Measurements from ENCODE around the gene GRP.

Gene GRP

GRCh38 chr18:59271606-59272220 is 51.8 kb downstream of the GRP start:
- ATAC-seq, result no peak
- no peak for TF ChIP-seq CSDC2 (CRISPR knock-in tag; IDR thresholded peaks at IDR 0.05)
- TF ChIP-seq ESRRG (CRISPR knock-in tag; IDR thresholded peaks at IDR 0.05), result no peak
- TF ChIP-seq ZFP3 (CRISPR knock-in tag; IDR thresholded peaks at IDR 0.05), result no peak
- TF ChIP-seq CSRNP3 (CRISPR knock-in tag; IDR thresholded peaks at IDR 0.05), result no peak
- no peak for TF ChIP-seq OSR1 (CRISPR knock-in tag; IDR thresholded peaks at IDR 0.05)
- no peak for TF ChIP-seq TCF4 (CRISPR knock-in tag; IDR thresholded peaks at IDR 0.05; ENCODE audit: borderline replicate concordance)
- no peak for TF ChIP-seq CREB5 (CRISPR knock-in tag; IDR thresholded peaks at IDR 0.05; ENCODE audit: low read depth)
- no peak for TF ChIP-seq ZNF565 (CRISPR knock-in tag; conservative IDR thresholded peaks at IDR 0.05; ENCODE audit: low read depth)
- TF ChIP-seq ZNF8 (CRISPR knock-in tag; IDR thresholded peaks at IDR 0.05), result no peak

DNA sequence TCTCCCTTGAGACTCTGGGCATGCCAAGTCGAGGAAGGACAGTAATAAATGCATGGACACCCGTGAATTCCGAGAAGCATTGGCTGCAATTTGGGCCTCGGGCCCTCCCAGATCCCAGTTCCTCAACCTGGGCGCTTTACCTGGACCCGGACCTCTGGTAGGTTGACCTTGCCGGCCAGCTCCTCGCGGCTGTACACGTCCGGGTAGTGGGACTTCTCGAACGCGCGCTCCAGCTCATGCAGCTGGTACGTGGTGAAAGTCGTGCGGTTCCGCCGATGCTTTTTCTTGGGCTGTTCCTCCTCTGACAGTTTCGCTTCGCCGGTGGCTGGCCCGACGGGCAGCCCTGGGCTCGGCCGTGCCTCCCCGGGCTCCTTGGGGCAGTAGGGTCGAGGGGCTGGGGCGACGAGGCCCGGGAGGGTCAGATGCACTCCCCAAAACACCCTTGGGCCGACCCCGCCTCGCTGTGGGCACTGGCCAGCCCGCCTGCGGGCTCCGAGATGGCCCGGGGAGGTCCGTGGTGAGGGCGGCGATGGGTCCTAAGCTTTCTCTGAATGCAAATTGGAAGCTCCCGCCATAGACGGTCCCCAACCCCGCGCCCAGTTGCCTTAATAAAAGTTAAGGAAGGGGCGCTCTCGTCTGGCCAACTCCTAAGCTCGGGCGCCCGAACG is 52.4 kb downstream of the GRP start:
- no peak for TF ChIP-seq CREB5 (CRISPR knock-in tag; IDR thresholded peaks at IDR 0.05; ENCODE audit: low read depth)
- no peak for TF ChIP-seq ESRRG (CRISPR knock-in tag; IDR thresholded peaks at IDR 0.05)
- no peak for TF ChIP-seq TOX (CRISPR knock-in tag; IDR thresholded peaks at IDR 0.05; ENCODE audit: borderline replicate concordance)
- no peak for TF ChIP-seq CSRNP3 (CRISPR knock-in tag; IDR thresholded peaks at IDR 0.05)
- TF ChIP-seq SNAI2 (CRISPR knock-in tag; IDR thresholded peaks at IDR 0.05), result no peak
- no peak for TF ChIP-seq ZFP30 (CRISPR knock-in tag; IDR thresholded peaks at IDR 0.05)
- TF ChIP-seq, protein P1, sequence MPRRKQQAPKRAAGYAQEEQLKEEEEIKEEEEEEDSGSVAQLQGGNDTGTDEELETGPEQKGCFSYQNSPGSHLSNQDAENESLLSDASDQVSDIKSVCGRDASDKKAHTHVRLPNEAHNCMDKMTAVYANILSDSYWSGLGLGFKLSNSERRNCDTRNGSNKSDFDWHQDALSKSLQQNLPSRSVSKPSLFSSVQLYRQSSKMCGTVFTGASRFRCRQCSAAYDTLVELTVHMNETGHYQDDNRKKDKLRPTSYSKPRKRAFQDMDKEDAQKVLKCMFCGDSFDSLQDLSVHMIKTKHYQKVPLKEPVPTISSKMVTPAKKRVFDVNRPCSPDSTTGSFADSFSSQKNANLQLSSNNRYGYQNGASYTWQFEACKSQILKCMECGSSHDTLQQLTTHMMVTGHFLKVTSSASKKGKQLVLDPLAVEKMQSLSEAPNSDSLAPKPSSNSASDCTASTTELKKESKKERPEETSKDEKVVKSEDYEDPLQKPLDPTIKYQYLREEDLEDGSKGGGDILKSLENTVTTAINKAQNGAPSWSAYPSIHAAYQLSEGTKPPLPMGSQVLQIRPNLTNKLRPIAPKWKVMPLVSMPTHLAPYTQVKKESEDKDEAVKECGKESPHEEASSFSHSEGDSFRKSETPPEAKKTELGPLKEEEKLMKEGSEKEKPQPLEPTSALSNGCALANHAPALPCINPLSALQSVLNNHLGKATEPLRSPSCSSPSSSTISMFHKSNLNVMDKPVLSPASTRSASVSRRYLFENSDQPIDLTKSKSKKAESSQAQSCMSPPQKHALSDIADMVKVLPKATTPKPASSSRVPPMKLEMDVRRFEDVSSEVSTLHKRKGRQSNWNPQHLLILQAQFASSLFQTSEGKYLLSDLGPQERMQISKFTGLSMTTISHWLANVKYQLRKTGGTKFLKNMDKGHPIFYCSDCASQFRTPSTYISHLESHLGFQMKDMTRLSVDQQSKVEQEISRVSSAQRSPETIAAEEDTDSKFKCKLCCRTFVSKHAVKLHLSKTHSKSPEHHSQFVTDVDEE (CRISPR knock-in tag; IDR thresholded peaks at IDR 0.05), result no peak
- TF ChIP-seq ZC3H10 (CRISPR knock-in tag; IDR thresholded peaks at IDR 0.05), result no peak
- TF ChIP-seq OSR1 (CRISPR knock-in tag; IDR thresholded peaks at IDR 0.05), result no peak
- no peak for TF ChIP-seq BACH2 (CRISPR knock-in tag; IDR thresholded peaks at IDR 0.05; ENCODE audit: borderline replicate concordance)
- TF ChIP-seq RARB (CRISPR knock-in tag; IDR thresholded peaks at IDR 0.05), result no peak
- TF ChIP-seq POU6F1 (CRISPR knock-in tag; IDR thresholded peaks at IDR 0.05; ENCODE audit: borderline replicate concordance, low read depth), result no peak
- ATAC-seq, result no peak
